NT2/D1 (cell line): Measurements from ENCODE around the gene TIPARP.

Experiments
- YY1 ChIP-seq: IDR thresholded peaks from 2 replicates; pipeline ENCODE4 v1.6.1; 2011; ENCODE audit not compliant: insufficient read length, insufficient read depth
- ZNF274 ChIP-seq: IDR thresholded peaks from 2 replicates; pipeline ENCODE4 v1.6.1; 2011; ENCODE audit warnings: mild to moderate bottlenecking, low read depth, low read length

DNA sequence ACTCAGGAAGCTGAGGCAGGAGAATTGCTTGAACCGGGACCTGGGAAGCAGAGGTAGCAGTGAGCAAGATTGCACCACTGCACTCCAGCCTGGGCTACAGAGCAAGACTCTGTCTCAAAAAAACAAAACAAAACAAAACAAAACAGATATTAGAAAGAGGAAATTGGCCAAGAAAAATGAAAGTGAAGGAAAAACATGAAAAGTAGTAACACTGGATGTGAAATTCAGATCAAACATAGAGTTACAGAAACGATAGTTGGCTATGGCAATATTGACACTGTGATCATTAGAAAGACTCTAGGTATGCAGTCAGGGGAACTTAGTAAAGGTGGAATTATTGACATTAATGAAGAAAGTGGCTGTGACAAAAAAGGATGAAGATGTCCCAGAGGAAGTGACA lies 13.2 kb upstream of the TIPARP start:
- TF ChIP-seq ZNF274 (no peak), YY1 (no peak)
